AG04450 (cell line): ENCODE results near the gene FARS2. TPM values are rescaled to one million over a fixed set of nuclear protein-coding genes. Genes with fewer than 3 reads are reported as not detected.

Experiments
- CTCF ChIA-PET: fragments of 300-600, 350-600 bp; formaldehyde crosslinking; extraction: SDS; loops from one replicate; lab custom pipeline; 2022; ENCODE audit warnings: antibody characterized with exemption, inconsistent platforms; lab: Charles Lee
- POLR2A ChIA-PET: fragments of 350-600 bp; formaldehyde crosslinking; extraction: SDS; loops from one replicate; lab custom pipeline; 2021; ENCODE audit warnings: antibody characterized with exemption, inconsistent platforms; lab: Yijun Ruan, JAX
- DNase-seq: peaks from one replicate; pipeline ENCODE4 v3.0.0-alpha.2; 2011; ENCODE audit warnings: low read depth, low spot score
- H3K27ac ChIP-seq: one replicate; pipeline ENCODE4 v1.5.1; 2012; ENCODE audit warnings: low read depth, low read length, control low read depth
- H3K27me3 ChIP-seq: one replicate; pipeline ENCODE4 v1.6.0; 2012; ENCODE audit warnings: low read length; ENCODE audit not compliant: control insufficient read depth, insufficient read depth
- H3K4me3 ChIP-seq: 2 replicates; pipeline ENCODE4 v1.5.1; 2011; ENCODE audit warnings: mild to moderate bottlenecking, low read depth, low read length, control low read depth
- H3K9me3 ChIP-seq: 2 replicates; pipeline ENCODE4 v1.5.1; 2012; ENCODE audit warnings: low read length; ENCODE audit not compliant: control insufficient read depth, insufficient read depth
- CTCF ChIP-seq: IDR thresholded peaks from 2 replicates; pipeline ENCODE4 v1.5.1; 2011; ENCODE audit warnings: low read depth, low read length, control low read depth, inconsistent platforms
- polyA plus RNA-seq: library from polyadenylated mRNA; depleted of rRNA; stranded (reverse); fragments of >200 nt; gene quantifications from 2 replicates; pipeline ENCODE4 v1.2.3, GENCODE V29; 2011

FARS2 gene
- polyA plus RNA-seq, 1 experiment, result 14.0 TPM

GRCh38 chr6:5765141-5765760 is 503.9 kb downstream of the FARS2 start:
- TF ChIP-seq CTCF, result no peak
- H3K9me3 ChIP-seq, result no peaks in the 10 kb centered on the region; the same call in 1 of the 2 replicates
- H3K27me3 ChIP-seq, result no peaks in the 10 kb centered on the region
- no peak for DNase-seq
- ChIA-PET CTCF (interaction anchor here (1.2 to 1.6 kb wide), 2 partner anchors 294 to 296 kb away, joined by 4 to 8 read pairs; no protein-coding TSS in a partner anchor), POLR2A (interaction anchor here (0.5 to 1.0 kb wide), 3 partner anchors 126 to 572 kb away, joined by 3 read pairs; no protein-coding TSS in a partner anchor)
- H3K4me3 ChIP-seq, result no peak overlapping the region
- H3K27ac ChIP-seq, result no peak overlapping the region

GRCh38 chr6:5766260-5766659 is 504.9 kb downstream of the FARS2 start:
- ChIA-PET CTCF (interaction anchor here (1.2 to 1.6 kb wide), 3 partner anchors 295 to 308 kb away, joined by 3 to 8 read pairs (median 4); no protein-coding TSS in a partner anchor), POLR2A (interaction anchor here (0.6 kb wide), 1 partner anchor 36 kb away, joined by 4 read pairs; no protein-coding TSS in a partner anchor)
- no peak for DNase-seq
- H3K27me3 ChIP-seq, result no peaks in the 10 kb centered on the region
- peak; percentile 42 for TF ChIP-seq CTCF
- no peaks in the 10 kb centered on the region; the same call in 1 of the 2 replicates for H3K9me3 ChIP-seq
- no peak overlapping the region for H3K4me3 ChIP-seq
- no peak overlapping the region for H3K27ac ChIP-seq

GRCh38 chr6:5767471-5767870 is 506.2 kb downstream of the FARS2 start:
- Histone ChIP-seq H3K27ac (no peak overlapping the region), H3K4me3 (no peak overlapping the region), H3K27me3 (no peaks in the 10 kb centered on the region), H3K9me3 (no peaks in the 10 kb centered on the region; the same call in 1 of the 2 replicates)
- no peak for TF ChIP-seq CTCF
- ChIA-PET CTCF (interaction anchor here (1.2 kb wide), 1 partner anchor 296 kb away, joined by 8 read pairs; no protein-coding TSS in a partner anchor), POLR2A (no interaction called here)
- DNase-seq, result no peak

- DNase-seq, result no peak
- H3K4me3 ChIP-seq, result no peak overlapping the region
- no peaks in the 10 kb centered on the region for H3K27me3 ChIP-seq
- POLR2A ChIA-PET, result no interaction called here
- H3K9me3 ChIP-seq, result no peaks in the 10 kb centered on the region; the same call in 1 of the 2 replicates
- no peak overlapping the region for H3K27ac ChIP-seq
- CTCF ChIA-PET, result no interaction called here
- TF ChIP-seq CTCF, result no peak
These were observed 509.9 kb downstream of the FARS2 start for GRCh38 chr6:5771211-5771610.

- no peak overlapping the region for H3K4me3 ChIP-seq
- H3K9me3 ChIP-seq, result no peaks in the 10 kb centered on the region; the same call in 1 of the 2 replicates
- ChIA-PET CTCF (no interaction called here), POLR2A (no interaction called here)
- DNase-seq, result no peak
- no peaks in the 10 kb centered on the region for H3K27me3 ChIP-seq
- no peak for TF ChIP-seq CTCF
- H3K27ac ChIP-seq, result no peak overlapping the region
These were observed 510.6 kb downstream of the FARS2 start for GRCh38 chr6:5771759-5772390.
